SK-N-MC (cell line): ENCODE measurements around the gene CDK5RAP1.

Experiments used
- EZH2 ChIP-seq: fragments of 200-600 bp; sonication (generic); IDR thresholded peaks from one replicate; pipeline ENCODE4 v1.6.1; 2017; ENCODE audit warnings: antibody characterized with exemption
- FOXP2 ChIP-seq: optimal IDR thresholded peaks from 2 replicates; pipeline ENCODE3; 2011; ENCODE audit warnings: mild to moderate bottlenecking, moderate library complexity; ENCODE audit not compliant: insufficient read depth; ENCODE audit errors: extremely low read length, control extremely low read depth
- POLR2AphosphoS5 ChIP-seq: IDR thresholded peaks from 2 replicates; pipeline ENCODE4 v1.6.1; 2012; ENCODE audit warnings: mild to moderate bottlenecking, low read depth, low read length, borderline replicate concordance

DNA sequence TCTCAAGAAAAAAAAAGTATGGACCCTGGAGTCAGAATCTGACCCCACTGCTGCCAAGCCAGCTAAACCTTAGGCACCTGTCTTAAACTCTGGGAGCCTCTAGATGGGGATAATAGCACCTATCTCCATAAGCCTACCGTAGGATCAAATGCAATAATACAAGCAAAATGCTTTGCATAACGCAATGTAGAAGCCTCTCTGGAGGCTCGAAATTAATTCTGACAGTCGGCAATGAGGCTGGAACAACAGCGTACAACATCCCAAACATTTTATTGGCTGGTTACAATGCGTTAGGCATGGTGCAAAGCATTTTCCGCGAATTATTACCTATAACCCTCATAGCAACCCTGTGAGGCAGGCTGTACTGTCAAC lies 521 bp downstream of the CDK5RAP1 start:
- TF ChIP-seq EZH2 (no peak), POLR2AphosphoS5 (no peak), FOXP2 (no peak)
